Umbilical cord (tissue), 2 donors: ENCODE results near the gene CNNM1. TPM values are rescaled to one million over a fixed set of nuclear protein-coding genes. Genes with fewer than 3 reads are reported as not detected.
A peak's percentile ranks its signal among the peaks of the same experiment; 100 is the strongest.

Experiments
- DNase-seq: peaks from one replicate; pipeline ENCODE4 v3.0.0-alpha.2; 2015; ENCODE audit warnings: low spot score
- total RNA-seq: library from RNA; depleted of rRNA; stranded (reverse); fragments of >200 nt; gene quantifications from one replicate; pipeline ENCODE4 v1.2.3, GENCODE V29; 2014; ENCODE audit warnings: low replicate concordance; ENCODE audit not compliant: insufficient read depth

CNNM1 gene
- total RNA-seq, 1 donor from 2014 or later: 0.72 TPM

GRCh38 chr10:99337311-99337811 lies 8.2 kb downstream of the CNNM1 start:
- DNase-seq: no peak

GRCh38 chr10:99337901-99338300 lies 8.7 kb downstream of the CNNM1 start:
- DNase-seq: no peak

GRCh38 chr10:99339077-99339476 lies 9.9 kb downstream of the CNNM1 start:
- no peak for DNase-seq

- DNase-seq: no peak
Measured at GRCh38 chr10:99339563-99340047, 10.4 kb downstream of the CNNM1 start.

DNA sequence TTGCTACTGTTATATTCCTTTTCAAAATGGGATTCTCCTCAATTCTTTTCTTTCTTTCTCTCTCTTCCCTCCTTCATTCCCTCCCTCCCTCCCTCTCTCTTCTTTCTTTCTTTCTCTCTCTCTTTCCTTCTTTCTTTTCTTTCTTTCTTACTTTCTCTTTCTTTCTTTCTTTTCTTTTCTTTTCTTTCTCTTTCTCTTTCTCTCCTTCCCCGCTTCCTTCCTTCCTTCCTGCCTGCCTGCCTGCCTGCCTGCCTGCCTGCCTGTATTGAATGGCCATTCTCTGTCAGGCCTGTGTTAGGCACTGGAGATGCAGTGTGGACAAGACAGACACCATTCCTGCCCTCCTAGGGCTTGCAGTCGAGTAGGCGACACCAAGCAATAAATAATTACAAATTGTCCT lies 11.5 kb downstream of the CNNM1 start:
- DNase-seq: no peak

GRCh38 chr10:99341248-99341647 lies 12.1 kb downstream of the CNNM1 start:
- no peak for DNase-seq

DNA sequence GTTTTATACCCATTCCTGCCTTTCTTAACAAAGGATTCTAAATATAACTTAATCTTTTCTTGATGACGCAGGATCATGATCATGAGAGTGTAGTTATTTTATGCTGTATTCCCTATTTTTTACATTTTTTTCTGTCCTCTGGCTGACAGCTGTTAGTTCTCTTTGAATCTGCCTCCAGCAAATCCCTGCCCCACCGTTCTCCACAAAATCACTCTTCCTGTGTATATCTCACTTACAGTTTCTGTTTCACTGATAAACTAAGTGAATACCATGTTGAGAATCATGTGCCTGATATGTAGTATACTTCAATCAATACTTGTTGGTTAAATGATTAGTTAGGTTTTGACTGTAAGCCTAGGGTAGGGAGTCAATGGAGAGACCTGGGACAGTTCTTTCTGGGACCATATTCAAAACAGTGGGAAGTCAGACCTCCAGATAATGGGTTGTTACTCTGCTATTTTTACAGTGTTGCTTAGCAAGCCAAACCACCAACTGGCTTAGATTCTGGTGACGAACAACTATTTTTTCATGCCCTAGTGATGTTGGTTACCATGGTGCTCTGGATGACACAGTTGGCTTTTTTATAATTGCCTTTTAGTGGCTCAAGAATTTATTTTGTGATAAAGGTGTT lies 12.8 kb downstream of the CNNM1 start:
- DNase-seq: peak; percentile 35

- no peak for DNase-seq
Measured at GRCh38 chr10:99343262-99343661, 14.1 kb downstream of the CNNM1 start.

- peak; percentile 22 for DNase-seq
Measured at GRCh38 chr10:99344715-99345114, 15.6 kb downstream of the CNNM1 start.

DNA sequence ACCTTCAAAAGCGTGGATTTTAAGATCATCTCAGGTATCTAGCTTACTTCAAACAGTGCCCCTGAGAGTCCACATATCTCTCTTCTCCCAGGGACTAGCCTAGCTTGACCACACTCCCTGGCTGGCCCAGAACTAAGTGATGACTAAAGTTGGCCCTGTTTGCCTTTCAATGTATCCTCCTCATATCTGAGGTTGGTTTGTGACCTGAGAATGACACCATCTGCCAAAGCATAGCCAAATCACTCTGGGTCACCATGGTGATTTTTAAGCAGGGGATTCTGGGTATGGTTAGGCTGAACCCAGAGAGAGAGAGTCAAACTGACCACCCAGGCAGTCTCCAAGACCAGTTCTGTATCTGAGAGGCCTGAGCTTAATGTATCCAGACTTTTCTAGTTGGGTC lies 16.2 kb downstream of the CNNM1 start:
- no peak for DNase-seq

GRCh38 chr10:99346247-99346646 lies 17.1 kb downstream of the CNNM1 start:
- peak; percentile 52 for DNase-seq

- no peak for DNase-seq
Measured at GRCh38 chr10:99347672-99348071, 18.5 kb downstream of the CNNM1 start.

- no peak for DNase-seq
Measured at GRCh38 chr10:99353182-99353581, 24.0 kb downstream of the CNNM1 start.

DNA sequence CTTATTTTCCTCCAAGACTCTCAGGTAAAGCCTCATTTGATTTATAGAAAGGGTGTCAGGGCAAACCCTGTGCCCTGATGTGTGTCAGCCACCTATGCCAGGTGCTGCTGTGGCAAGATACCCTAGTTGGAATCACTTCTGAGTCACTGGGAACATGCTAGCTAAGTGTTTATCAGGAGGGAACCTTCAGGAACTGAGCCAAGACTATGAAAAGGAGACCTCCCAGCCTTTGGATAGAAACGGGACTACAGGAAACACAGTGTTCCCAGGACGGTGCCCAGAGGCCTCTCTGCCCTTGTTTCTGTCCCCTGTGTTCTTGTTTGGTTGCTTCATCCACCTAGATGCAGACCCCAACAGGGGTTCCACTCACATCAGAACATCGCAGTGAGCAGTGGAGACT lies 28.5 kb downstream of the CNNM1 start:
- no peak for DNase-seq

- no peak for DNase-seq
Measured at GRCh38 chr10:99358101-99358500, 28.9 kb downstream of the CNNM1 start.

DNA sequence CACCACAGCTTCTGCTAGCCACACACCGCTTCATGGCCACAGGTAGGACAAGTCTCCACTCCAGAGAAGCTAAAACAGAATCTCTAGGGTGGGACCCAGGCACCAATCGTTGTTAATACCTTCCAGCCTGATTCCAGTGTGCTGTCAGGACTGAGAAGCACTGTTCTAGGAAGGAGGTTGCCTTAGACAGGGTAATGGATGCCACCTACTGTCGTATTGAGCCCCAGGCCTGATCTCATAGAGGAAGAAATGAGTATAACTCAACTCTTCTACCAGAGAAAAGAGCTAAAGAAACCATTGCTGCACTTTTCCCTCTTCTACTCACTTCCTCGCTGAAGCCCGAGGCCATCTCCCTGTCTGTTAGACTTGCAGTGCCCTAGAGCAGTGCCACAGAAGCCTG lies 31.8 kb downstream of the CNNM1 start:
- no peak for DNase-seq

DNA sequence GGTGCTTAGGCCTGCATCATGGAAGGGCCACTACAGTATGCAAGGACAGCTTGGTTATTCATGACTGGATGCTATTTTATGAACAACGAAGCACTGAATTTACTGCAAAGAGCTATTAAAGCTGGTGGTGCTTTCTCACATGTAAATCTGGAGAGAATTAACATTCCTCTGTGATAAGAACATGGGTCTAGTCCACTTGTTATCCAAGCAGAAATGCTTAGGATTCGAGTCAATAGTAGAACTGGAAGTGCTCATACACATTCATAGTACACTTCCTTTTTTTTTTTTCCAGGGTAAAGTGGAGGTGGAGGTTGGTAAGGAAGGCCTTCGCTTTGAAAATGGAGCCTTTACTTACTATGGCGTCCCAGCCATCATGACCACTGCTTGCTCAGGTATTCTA lies 35.0 kb downstream of the CNNM1 start:
- no peak for DNase-seq

- DNase-seq: no peak
Measured at GRCh38 chr10:99365311-99365710, 36.2 kb downstream of the CNNM1 start.

DNA sequence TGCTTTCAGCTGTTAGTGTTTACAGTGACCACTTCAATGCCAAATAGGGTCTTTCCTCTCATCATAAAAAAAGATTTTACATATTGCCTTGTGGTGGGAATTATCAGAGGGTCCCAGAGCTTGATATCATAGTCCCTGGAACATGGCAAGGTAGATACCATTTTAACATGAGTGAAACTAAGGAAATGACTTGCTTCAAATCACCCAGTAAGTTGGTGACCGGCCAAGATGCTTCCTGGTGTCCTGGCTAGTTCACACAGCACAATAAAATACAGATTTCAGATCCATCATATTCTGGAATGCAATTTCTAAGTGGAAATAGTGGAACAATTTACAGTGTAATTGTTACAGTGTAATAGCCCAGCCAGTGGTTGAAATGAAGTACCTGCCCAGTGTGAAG lies 36.6 kb downstream of the CNNM1 start:
- no peak for DNase-seq

- DNase-seq: no peak
Measured at GRCh38 chr10:99366666-99367065, 37.5 kb downstream of the CNNM1 start.

DNA sequence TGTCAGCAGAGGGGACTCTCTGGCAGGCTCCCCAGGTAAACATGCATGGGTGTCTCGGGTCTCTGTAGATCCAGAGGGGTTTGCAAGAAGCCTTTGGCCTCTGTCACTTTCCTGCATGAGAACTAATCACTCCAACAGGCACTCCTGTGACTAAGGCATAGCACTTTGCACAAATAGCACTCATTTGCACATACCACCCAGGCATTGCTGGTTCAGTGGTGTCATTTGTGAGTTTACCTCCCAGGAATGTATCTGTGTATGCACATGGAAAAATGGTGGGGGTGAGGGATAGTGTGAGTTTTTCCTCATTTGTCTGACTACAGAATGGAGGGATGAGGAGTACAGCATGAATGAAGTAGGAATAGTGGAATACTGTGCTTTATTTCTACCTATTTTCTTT lies 39.5 kb downstream of the CNNM1 start:
- no peak for DNase-seq

DNA sequence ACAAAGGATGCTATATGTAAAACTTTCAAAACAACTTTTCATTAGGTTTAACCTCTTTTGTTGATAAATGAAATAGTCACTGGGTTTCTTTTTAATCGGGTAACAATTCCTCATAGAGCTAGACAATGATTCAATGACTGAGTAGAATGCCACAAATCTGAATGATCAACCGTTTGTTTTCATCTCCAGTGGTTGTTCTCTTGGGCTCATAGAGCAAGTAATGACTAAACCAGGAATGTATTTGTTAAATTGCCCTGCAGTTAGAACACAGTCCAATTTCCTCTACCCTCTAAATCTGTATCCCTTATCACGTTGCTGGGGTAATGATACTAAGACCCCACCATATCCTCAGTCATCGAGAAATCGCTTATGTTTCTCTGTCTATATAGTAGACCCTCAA lies 40.0 kb downstream of the CNNM1 start:
- DNase-seq: no peak

- no peak for DNase-seq
Measured at GRCh38 chr10:99369551-99369950, 40.4 kb downstream of the CNNM1 start.

- no peak for DNase-seq
Measured at GRCh38 chr10:99370993-99371392, 41.8 kb downstream of the CNNM1 start.
